WERI-Rb-1 (cell line): Measurements from ENCODE around the gene HIVEP1.

Experiments used
- DNase-seq: peaks from one replicate; pipeline ENCODE4 v3.0.0-alpha.2; 2020
- H3K27ac ChIP-seq: fragments of 250-450 bp; sonication (Bioruptor Pico); 2 replicates; pipeline ENCODE4 v1.5.1; 2020; ENCODE audit warnings: mild to moderate bottlenecking, moderate library complexity
- H3K27me3 ChIP-seq: fragments of 250-450 bp; sonication (Bioruptor Pico); 2 replicates; pipeline ENCODE4 v1.5.1; 2021; ENCODE audit warnings: mild to moderate bottlenecking, low read depth, moderate library complexity; ENCODE audit not compliant: insufficient read depth, severe bottlenecking
- H3K36me3 ChIP-seq: fragments of 250-450 bp; sonication (Bioruptor Pico); 2 replicates; pipeline ENCODE4 v1.5.1; 2020; ENCODE audit warnings: mild to moderate bottlenecking, moderate library complexity
- H3K4me3 ChIP-seq: 2 replicates; pipeline ENCODE4 v1.5.1; 2011; ENCODE audit warnings: low read depth, mild to moderate bottlenecking, control low read depth, low read length
- H3K9me3 ChIP-seq: fragments of 250-450 bp; sonication (Bioruptor Pico); 2 replicates; pipeline ENCODE4 v1.5.1; 2021; ENCODE audit warnings: mild to moderate bottlenecking, moderate library complexity; ENCODE audit not compliant: severe bottlenecking
- TF ChIP-seq, protein P1 (sequence below): IDR thresholded peaks from 2 replicates; pipeline ENCODE4 v1.5.1; 2011; ENCODE audit warnings: low read depth, mild to moderate bottlenecking, control low read depth, inconsistent platforms, low read length

Gene HIVEP1

DNA sequence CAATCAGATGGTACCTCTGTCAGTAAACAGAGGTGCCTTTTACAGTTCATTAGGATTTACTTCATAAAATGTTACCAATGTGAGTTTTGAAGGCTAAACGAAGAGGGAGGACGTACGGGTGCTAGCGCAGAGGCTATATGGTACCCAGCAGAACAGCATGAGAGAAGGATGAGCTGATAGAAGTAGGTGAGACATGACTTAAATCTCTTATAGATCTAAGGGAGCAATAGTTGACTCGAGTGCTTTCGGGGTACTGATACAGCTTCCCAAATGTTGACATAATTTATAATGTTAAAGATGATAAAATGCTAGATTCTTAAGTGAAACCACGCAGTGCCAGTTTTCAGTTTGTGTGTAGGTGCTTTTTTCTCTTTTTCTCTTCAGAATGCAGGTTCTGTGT, 72.6 kb downstream of the HIVEP1 start:
- H3K4me3 ChIP-seq: no peak overlapping the region
- no peaks in the 10 kb centered on the region for H3K9me3 ChIP-seq
- H3K27me3 ChIP-seq: no peaks in the 10 kb centered on the region
- H3K36me3 ChIP-seq: no peaks in the 10 kb centered on the region
- TF ChIP-seq, protein P1, sequence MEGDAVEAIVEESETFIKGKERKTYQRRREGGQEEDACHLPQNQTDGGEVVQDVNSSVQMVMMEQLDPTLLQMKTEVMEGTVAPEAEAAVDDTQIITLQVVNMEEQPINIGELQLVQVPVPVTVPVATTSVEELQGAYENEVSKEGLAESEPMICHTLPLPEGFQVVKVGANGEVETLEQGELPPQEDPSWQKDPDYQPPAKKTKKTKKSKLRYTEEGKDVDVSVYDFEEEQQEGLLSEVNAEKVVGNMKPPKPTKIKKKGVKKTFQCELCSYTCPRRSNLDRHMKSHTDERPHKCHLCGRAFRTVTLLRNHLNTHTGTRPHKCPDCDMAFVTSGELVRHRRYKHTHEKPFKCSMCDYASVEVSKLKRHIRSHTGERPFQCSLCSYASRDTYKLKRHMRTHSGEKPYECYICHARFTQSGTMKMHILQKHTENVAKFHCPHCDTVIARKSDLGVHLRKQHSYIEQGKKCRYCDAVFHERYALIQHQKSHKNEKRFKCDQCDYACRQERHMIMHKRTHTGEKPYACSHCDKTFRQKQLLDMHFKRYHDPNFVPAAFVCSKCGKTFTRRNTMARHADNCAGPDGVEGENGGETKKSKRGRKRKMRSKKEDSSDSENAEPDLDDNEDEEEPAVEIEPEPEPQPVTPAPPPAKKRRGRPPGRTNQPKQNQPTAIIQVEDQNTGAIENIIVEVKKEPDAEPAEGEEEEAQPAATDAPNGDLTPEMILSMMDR: no peak
- DNase-seq: no peak
- H3K27ac ChIP-seq: no peak overlapping the region

DNA sequence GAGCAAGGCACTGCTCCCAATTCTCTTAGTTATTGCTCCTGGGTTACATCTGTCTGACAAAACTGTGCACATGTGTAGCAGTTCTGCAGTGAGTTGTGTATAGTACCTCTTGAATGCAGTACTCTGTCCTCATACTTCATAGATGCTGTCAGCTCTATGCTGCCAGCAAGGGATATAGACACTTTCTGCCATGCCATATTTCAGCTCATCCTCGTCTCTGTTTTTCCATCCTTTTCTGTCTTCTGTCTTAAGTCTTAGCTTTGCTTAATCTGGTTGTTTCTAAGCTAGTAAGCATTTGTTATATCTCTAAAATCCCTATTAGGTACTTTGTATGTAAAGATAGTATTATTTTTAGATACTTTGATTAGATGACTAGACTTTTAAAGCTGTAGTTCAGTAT, 76.4 kb downstream of the HIVEP1 start:
- no peak for DNase-seq
- Histone ChIP-seq H3K36me3 (no peaks in the 10 kb centered on the region), H3K27ac (no peak overlapping the region), H3K27me3 (no peaks in the 10 kb centered on the region), H3K4me3 (no peak overlapping the region), H3K9me3 (no peaks in the 10 kb centered on the region)
- TF ChIP-seq, protein P1: no peak

DNA sequence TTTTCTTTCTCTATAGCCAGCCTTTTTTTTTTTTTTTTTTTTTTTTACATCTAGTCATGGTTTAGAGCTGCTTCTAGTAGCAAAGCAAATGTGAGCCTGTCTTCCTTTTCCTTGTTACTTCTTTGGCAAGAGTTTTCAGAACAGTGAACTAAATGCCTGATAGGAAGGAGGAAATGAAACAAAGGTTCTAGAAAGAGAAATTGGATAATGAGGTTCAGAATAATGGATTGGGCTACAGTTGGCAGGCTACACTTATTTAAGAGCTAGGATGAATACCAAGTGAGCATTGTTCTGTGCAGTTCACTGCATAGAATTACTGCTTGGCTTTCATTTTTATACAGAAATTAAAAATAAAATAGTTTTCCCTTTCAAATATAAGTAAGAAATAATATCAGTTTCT, 78.6 kb downstream of the HIVEP1 start:
- no peaks in the 10 kb centered on the region for H3K9me3 ChIP-seq
- no peak overlapping the region for H3K27ac ChIP-seq
- TF ChIP-seq, protein P1: no peak
- no peak overlapping the region for H3K4me3 ChIP-seq
- H3K36me3 ChIP-seq: no peaks in the 10 kb centered on the region
- no peaks in the 10 kb centered on the region for H3K27me3 ChIP-seq
- DNase-seq: no peak

DNA sequence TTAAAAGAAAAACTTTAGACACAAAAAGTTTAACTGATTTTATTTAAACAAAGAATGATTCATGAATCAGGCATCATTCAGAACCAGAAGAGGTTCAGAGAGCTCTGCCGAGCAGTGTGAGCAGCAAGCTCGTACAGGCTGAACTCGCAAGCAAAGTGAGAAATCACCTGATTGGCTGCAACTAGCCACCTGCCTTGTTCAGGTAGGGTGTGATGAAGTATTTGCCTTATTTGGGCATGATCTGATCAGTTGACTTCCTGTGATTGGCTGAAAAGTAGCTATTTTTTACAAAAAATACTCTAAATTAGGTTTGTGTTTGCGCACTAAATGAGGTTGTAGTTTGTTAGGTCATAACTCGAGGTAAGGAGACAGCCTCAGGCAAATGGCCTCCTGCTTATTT, 80.7 kb downstream of the HIVEP1 start:
- no peaks in the 10 kb centered on the region for H3K9me3 ChIP-seq
- TF ChIP-seq, protein P1: no peak
- no peak for DNase-seq
- H3K36me3 ChIP-seq: no peaks in the 10 kb centered on the region
- H3K27me3 ChIP-seq: no peaks in the 10 kb centered on the region
- no peak overlapping the region for H3K27ac ChIP-seq
- H3K4me3 ChIP-seq: no peak overlapping the region

DNA sequence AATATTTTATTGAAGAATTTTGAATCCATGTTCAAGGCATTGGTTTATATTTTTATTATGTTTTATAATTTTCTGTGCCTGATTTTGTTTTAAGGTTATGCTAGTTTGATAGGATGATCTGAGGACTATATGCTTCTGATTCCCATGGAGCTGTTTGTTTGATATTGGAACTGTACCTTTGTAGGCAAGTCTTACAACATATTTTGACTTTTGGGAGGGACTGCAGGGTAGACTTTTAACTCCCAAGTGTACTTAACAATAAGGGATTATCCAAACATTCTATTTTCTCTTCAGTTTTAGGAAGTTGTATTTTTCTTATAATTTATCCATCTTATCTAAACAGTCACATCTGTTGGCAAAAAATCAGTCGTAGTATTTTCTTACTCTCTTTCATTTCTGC, 82.6 kb downstream of the HIVEP1 start:
- no peaks in the 10 kb centered on the region for H3K27me3 ChIP-seq

DNA sequence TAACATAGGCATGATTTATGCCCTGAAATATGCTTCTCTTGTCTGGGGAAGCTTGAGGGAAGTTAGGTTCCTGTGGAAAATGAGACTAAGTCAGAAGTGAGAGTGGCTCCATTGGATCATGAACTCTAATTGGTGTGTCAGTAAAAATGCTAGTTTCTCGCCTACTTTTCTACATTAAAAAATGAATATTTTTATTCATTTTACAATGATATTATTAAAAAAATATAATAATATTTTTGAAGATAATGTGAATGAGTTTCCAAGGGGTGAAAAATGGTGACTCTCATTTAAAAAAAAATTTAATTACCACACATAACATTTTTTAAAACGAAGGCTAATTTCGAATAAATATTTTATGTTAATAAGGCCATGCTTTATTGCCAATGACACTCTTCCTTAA, 84.2 kb downstream of the HIVEP1 start:
- Histone ChIP-seq H3K27me3 (no peaks in the 10 kb centered on the region), H3K36me3 (no peaks in the 10 kb centered on the region), H3K9me3 (no peaks in the 10 kb centered on the region), H3K27ac (no peak overlapping the region), H3K4me3 (no peak overlapping the region)
- TF ChIP-seq, protein P1: no peak
- no peak for DNase-seq

More for the DNA sequence above, 82.6 kb downstream of the HIVEP1 start:
- Histone ChIP-seq H3K27ac (no peak overlapping the region), H3K9me3 (no peaks in the 10 kb centered on the region), H3K36me3 (no peaks in the 10 kb centered on the region), H3K4me3 (no peak overlapping the region)
- TF ChIP-seq, protein P1: no peak
- DNase-seq: no peak
